Measurements from ENCODE around the gene PLD1.

Gene PLD1

DNA sequence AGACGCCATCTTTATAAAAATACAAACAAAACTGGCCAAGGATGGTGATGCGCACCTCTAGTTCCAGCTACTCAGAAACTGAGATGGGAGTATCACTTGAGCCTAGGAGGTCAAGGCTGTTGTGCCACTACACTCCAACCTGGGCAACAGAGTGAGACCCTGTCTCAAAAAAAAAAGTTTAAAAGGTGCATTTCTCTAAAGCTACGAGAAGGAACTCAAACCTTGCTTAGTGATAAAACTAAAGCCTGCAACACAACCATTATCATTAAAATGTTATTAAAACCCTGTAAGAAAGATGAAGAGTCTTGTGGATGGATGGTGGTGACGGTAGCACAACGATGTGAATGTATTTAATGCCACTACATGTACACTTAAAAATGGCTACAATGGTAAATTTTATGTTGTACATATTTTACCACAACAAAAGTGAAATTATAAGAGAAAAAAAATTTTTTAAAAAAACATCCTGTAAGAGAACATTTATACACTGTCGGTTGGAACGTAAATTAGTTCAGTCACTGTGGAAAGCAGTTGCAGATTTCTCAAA, 3.1 kb downstream of the PLD1 start:
- DNase-seq (ENCODE audit: extremely low spot score): no peak
- ChIA-PET POLR2A (no interaction called here), CTCF (interaction anchor here (1.3 to 2.5 kb wide), 6 partner anchors 11 to 534 kb away, joined by 3 to 10 read pairs (median 4); no protein-coding TSS in a partner anchor)
- TF ChIP-seq, protein P1, sequence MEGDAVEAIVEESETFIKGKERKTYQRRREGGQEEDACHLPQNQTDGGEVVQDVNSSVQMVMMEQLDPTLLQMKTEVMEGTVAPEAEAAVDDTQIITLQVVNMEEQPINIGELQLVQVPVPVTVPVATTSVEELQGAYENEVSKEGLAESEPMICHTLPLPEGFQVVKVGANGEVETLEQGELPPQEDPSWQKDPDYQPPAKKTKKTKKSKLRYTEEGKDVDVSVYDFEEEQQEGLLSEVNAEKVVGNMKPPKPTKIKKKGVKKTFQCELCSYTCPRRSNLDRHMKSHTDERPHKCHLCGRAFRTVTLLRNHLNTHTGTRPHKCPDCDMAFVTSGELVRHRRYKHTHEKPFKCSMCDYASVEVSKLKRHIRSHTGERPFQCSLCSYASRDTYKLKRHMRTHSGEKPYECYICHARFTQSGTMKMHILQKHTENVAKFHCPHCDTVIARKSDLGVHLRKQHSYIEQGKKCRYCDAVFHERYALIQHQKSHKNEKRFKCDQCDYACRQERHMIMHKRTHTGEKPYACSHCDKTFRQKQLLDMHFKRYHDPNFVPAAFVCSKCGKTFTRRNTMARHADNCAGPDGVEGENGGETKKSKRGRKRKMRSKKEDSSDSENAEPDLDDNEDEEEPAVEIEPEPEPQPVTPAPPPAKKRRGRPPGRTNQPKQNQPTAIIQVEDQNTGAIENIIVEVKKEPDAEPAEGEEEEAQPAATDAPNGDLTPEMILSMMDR (IDR thresholded peaks at IDR 0.05; ENCODE audit: control extremely low read depth, extremely low read depth, low read depth, missing control alignments): no peak

DNA sequence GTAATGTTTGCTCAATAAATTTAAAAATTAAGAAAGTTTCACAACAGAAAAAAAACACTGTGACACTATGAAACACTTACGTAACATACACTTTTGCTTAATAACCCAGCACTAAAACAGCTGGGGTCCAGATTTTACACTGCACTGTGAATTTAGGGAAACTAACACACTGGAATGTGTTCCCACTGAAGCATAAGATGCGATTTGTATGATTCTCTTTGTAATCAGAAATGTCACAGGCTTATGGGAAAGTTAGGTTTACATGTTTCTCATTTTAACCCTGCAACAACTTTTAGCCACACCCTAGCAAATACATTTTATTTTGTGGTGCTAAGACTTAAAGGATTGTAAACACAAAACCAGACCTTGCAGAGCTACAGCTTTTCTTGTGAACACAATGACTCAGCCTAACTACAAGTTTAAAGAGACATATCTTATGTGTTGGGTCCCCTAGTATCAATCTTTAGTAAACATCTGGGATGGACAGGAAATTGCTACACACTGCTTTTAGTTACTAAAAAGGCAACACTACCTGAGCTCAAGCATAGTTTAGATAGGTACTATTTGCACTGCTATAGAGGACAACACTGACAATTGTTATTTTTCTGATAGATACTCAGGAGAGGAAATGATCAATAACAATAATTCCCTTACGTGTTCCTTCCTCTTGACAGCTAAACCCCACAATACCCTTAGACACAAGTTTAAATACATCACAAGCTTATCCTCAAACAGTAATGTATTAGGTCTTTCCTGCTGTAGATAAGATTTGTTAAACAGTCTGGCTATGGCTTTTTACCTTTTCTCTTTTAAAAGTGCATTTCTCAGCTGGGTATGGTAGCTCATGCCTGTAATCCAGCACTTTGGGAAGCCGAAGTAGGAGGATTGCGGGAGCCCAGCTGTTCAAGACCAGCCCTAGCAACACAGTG, 3.8 kb downstream of the PLD1 start:
- TF ChIP-seq, protein P1 (IDR thresholded peaks at IDR 0.05; ENCODE audit: control extremely low read depth, extremely low read depth, low read depth, missing control alignments): no peak
- ChIA-PET CTCF (interaction anchor here (1.3 to 2.5 kb wide), 6 partner anchors 11 to 535 kb away, joined by 3 to 10 read pairs (median 4); no protein-coding TSS in a partner anchor), POLR2A (no interaction called here)
- no peak for DNase-seq (ENCODE audit: extremely low spot score)

DNA sequence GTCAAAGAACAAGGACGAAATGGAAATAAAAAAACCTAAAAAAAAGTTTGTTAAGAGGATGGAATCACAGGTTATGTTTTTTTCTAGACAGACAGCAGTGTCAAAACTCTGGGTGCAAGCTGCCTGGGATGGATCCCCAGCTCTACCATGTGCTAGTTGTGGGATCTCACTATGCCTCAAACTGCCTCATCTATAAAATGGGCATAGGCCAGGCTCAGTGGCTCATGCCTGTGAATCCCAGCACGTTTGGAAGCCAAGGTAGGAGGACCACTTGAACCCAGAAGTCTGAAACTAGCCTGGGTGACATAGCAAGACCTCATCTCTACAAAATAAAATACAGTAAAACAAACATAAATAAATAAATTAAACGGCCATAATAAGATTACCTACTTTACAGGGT, 4.6 kb downstream of the PLD1 start:
- TF ChIP-seq, protein P1 (IDR thresholded peaks at IDR 0.05; ENCODE audit: control extremely low read depth, extremely low read depth, low read depth, missing control alignments): no peak
- ChIA-PET CTCF (interaction anchor here (1.3 to 2.5 kb wide), 6 partner anchors 10 to 536 kb away, joined by 3 to 10 read pairs (median 3); no protein-coding TSS in a partner anchor), POLR2A (no interaction called here)
- DNase-seq (ENCODE audit: extremely low spot score): no peak

DNA sequence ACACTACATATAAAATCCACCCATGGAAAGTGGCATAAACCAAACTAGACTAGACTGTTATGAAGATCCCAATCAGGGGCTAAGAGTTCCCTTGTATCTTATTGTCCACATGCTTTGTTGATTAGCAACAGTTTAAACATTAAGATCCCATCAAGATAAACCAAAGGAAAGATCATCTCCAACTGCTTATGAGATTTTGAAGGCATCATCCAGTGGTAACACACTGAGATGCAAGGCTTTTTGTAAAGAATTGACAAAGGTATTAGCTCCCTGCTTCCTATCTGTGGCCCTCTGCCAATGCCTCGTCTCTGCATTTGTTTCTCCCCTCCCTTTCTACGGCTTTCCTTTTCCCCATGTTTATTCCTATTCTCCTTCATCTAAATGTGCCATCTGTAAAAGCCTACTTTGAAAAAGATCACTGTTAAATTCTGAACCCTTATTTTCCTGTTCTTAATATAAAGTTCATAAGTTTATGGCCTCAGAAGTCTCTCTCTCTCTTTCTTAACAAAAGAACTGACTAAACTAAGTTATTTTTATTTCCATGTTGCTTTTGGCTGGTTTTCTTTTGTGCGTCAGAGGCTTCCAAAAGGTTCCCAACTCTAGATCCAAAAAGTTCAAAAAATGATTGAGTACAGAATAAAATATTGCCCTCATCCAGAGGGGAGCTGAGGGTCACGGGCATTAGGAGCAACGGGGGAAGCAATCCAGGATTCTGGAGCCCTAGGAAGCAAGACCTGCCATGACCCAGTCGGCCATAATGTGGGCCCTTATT, 5.5 kb downstream of the PLD1 start:
- TF ChIP-seq, protein P1 (IDR thresholded peaks at IDR 0.05; ENCODE audit: control extremely low read depth, extremely low read depth, low read depth, missing control alignments): no peak
- POLR2A ChIA-PET: no interaction called here
- DNase-seq (ENCODE audit: extremely low spot score): no peak
- CTCF ChIA-PET: interaction anchor here (1.4 to 2.5 kb wide), 3 partner anchors 20 to 33 kb away, joined by 3 to 10 read pairs (median 9); no protein-coding TSS in a partner anchor

DNA sequence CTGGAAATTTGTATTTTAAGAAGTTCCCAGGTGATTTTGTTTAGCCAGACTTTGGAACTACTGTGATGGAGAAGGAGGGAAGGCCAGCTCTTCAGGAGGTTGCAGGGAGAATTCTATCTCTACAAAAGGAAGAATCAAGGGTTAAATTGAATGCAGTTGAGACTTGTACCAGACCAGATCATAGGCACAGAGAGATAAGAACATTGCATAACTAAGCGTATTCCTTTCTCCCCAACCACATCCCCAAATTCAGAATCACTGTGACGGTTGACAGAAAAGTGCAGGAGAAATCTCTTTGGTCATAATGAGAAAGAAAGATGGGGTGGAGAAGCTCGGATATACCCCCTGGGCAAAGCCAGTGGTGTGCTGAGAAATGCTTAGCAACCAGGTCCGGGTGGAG, 7.2 kb downstream of the PLD1 start:
- TF ChIP-seq, protein P1 (IDR thresholded peaks at IDR 0.05; ENCODE audit: control extremely low read depth, extremely low read depth, low read depth, missing control alignments): no peak
- POLR2A ChIA-PET: no interaction called here
- CTCF ChIA-PET: interaction anchor here (1.0 kb wide), 1 partner anchor 19 kb away, joined by 3 read pairs; no protein-coding TSS in a partner anchor

DNA sequence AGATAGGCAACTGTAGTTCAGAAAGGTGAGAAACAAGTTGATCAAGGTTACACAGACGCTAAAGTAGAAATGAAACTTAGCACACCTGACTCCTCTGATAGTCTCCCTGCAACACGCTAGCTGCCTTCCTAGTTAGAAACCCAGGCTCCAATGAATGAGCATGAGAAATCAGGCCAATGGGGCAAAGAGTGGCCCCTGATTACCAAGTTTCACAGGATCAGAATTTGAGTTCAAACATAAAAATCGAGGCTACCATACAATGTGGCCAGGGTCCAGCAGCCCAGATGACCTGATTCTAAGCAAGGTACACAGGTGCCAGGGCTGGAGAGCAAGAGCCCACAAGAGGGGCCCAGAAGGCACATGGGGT, 7.7 kb downstream of the PLD1 start:
- no peak for DNase-seq (ENCODE audit: extremely low spot score)
- TF ChIP-seq, protein P1 (IDR thresholded peaks at IDR 0.05; ENCODE audit: control extremely low read depth, extremely low read depth, low read depth, missing control alignments): no peak
- ChIA-PET POLR2A (no interaction called here), CTCF (interaction anchor here (1.0 to 1.7 kb wide), 2 partner anchors 19 to 659 kb away, joined by 3 to 5 read pairs; no protein-coding TSS in a partner anchor)

More for the DNA sequence above, 7.2 kb downstream of the PLD1 start:
- DNase-seq (ENCODE audit: extremely low spot score): no peak

All from GM10248 (cell line).